Measurements from ENCODE around the gene ANKRD6.

The ANKRD6 gene

DNA sequence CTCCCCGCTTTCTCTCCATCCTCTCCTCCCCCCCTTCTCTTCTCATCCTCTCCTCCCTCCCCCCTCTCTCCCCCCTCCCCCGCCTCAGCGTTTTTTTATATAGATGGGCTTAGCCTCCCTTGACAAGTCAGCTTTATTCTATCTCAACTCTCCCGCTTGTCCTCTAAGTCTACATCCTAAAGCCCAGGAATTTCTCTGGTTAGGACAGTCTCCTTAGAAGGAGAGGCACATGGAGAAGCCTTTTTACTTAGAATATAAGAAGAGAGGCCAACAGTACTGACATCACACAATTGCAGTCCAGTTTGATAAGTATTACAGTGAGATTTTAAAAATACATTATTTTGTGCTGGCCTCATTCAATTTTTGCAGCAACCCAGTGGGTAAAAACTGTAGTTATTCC lies 122.1 kb downstream of the ANKRD6 start:
- Histone ChIP-seq H3K36me3 (ENCODE audit: control insufficient read depth, insufficient read depth, low read length) (no peaks in the 10 kb centered on the region), H3K27me3 (replicated peaks; ENCODE audit: control insufficient read depth, insufficient read depth, low read length) (peaks cover 1% of the 10 kb centered on the region; the same call in 1 of the 2 replicates), H3K4me3 (replicated peaks; ENCODE audit: low read depth, low read length) (no peak overlapping the region)
- no peak for DNase-seq (ENCODE audit: extremely low read depth, insufficient read length)
- TF ChIP-seq, protein P1, sequence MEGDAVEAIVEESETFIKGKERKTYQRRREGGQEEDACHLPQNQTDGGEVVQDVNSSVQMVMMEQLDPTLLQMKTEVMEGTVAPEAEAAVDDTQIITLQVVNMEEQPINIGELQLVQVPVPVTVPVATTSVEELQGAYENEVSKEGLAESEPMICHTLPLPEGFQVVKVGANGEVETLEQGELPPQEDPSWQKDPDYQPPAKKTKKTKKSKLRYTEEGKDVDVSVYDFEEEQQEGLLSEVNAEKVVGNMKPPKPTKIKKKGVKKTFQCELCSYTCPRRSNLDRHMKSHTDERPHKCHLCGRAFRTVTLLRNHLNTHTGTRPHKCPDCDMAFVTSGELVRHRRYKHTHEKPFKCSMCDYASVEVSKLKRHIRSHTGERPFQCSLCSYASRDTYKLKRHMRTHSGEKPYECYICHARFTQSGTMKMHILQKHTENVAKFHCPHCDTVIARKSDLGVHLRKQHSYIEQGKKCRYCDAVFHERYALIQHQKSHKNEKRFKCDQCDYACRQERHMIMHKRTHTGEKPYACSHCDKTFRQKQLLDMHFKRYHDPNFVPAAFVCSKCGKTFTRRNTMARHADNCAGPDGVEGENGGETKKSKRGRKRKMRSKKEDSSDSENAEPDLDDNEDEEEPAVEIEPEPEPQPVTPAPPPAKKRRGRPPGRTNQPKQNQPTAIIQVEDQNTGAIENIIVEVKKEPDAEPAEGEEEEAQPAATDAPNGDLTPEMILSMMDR (IDR thresholded peaks at IDR 0.05; ENCODE audit: insufficient read depth, low read length, poor library complexity, severe bottlenecking) = no peak

DNA sequence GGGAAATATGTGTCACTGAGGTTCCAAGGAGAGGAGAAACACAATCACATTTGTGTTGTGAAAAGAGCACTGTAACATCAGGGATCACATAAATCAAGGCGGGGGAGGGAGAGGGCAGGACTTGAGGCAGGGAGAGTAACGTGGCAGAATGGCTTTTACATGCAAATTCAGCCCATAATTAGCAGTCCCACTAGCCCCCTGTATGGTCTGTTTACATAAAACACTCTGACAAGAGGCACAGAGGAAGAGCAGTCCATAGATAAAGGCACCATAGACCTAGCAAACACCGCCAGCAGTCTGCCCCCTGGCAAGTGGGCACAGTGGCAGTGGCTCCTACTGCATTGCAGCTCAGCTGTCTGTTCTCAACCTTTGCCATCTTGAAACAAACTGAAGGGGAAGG lies 122.9 kb downstream of the ANKRD6 start:
- Histone ChIP-seq H3K4me3 (replicated peaks; ENCODE audit: low read depth, low read length) (no peak overlapping the region), H3K27me3 (replicated peaks; ENCODE audit: control insufficient read depth, insufficient read depth, low read length) (peaks cover 1% of the 10 kb centered on the region; the same call in 1 of the 2 replicates), H3K36me3 (ENCODE audit: control insufficient read depth, insufficient read depth, low read length) (no peaks in the 10 kb centered on the region)
- TF ChIP-seq, protein P1 (IDR thresholded peaks at IDR 0.05; ENCODE audit: insufficient read depth, low read length, poor library complexity, severe bottlenecking) = no peak
- no peak for DNase-seq (ENCODE audit: extremely low read depth, insufficient read length)

DNA sequence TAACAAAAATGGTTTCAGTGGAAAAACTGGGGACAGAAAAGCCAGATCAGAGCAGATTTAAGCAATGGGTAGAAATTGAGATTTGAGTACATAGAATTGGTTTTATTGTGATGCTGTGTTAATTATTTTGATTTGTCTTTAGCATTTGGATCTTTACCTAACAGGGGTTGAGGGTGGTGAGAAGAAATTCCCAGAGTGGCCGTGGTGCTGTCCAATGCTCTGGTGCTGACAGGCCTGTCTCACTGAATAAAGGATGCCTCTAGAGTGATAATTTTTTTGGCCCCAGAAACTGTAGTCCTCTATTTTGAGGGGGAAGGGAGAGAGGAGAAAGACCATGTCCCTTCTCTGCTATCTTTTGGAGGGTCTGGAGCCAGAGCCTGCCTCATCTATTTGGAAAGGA lies 126.5 kb downstream of the ANKRD6 start:
- no peaks in the 10 kb centered on the region for H3K36me3 ChIP-seq (ENCODE audit: control insufficient read depth, insufficient read depth, low read length)
- DNase-seq (ENCODE audit: extremely low read depth, insufficient read length) = no peak
- no peaks in the 10 kb centered on the region for H3K27me3 ChIP-seq (replicated peaks; ENCODE audit: control insufficient read depth, insufficient read depth, low read length)
- TF ChIP-seq, protein P1 (IDR thresholded peaks at IDR 0.05; ENCODE audit: insufficient read depth, low read length, poor library complexity, severe bottlenecking) = no peak
- no peak overlapping the region for H3K4me3 ChIP-seq (replicated peaks; ENCODE audit: low read depth, low read length)

DNA sequence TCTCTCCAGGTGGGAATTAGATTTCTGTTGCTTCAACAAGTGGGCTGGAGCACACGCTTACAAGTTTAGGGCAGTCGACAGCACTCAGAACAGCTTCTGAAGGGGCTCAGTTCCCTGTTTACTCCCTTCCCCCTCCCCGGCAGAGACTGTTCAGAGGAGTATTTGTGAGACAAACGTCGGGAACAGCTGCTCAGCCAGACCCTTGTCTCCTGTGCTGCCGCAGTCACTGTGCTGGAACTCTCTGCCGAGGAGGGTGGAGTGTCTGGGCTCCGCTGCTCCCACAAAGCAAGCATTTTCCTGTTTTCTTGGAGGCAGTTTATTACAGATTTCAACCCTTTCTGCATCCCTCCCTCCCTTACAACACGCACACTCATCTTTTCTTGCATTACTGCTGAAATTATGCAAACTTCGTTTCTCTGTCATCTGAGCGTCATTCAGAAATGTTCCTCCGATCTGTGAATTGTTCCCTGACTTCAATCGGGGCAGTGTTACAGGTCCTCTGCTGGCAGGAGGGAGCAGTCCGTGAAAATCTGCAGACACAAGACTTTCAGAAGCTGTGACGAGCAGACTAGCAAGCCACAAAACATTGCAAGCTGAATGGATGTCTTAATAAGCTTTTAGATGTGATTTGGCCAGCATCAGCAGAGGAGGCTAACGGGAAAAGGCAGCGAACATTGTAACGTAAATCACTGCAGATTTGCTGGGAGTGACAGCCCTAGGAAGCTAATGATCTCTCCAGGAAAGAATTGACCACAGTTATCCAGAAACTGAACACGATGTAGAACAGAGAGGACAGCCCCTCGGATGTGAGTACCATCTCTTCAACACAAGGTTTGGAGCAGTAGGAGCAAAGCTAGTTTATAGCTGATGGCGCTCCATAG lies 129.4 kb downstream of the ANKRD6 start:
- H3K36me3 ChIP-seq (ENCODE audit: control insufficient read depth, insufficient read depth, low read length) = no peaks in the 10 kb centered on the region
- no peak overlapping the region for H3K4me3 ChIP-seq (replicated peaks; ENCODE audit: low read depth, low read length)
- TF ChIP-seq, protein P1 (IDR thresholded peaks at IDR 0.05; ENCODE audit: insufficient read depth, low read length, poor library complexity, severe bottlenecking) = no peak
- H3K27me3 ChIP-seq (replicated peaks; ENCODE audit: control insufficient read depth, insufficient read depth, low read length) = no peaks in the 10 kb centered on the region
- DNase-seq (ENCODE audit: extremely low read depth, insufficient read length) = no peak

DNA sequence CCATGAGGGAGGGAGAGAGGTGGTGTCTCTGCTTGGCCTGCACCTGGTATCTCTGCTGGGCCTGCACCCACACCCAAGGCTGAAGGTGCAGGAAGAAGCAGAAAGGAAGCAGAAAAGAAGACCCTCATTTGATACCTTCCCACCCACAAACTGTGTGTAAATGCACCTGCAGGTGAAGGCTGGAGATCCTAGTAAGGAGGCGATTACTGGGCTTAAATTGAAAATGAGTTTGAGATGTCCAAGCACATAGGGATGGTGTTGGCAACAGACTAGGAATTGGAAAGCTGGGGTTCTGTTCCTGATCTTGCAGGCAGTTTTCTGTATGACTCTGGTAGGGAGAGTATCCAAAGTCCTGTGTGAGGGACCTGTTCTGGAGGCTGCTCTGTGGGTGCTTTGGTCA lies 130.9 kb downstream of the ANKRD6 start:
- Histone ChIP-seq H3K36me3 (ENCODE audit: control insufficient read depth, insufficient read depth, low read length) (no peaks in the 10 kb centered on the region), H3K27me3 (replicated peaks; ENCODE audit: control insufficient read depth, insufficient read depth, low read length) (no peaks in the 10 kb centered on the region), H3K4me3 (replicated peaks; ENCODE audit: low read depth, low read length) (no peak overlapping the region)
- TF ChIP-seq, protein P1 (IDR thresholded peaks at IDR 0.05; ENCODE audit: insufficient read depth, low read length, poor library complexity, severe bottlenecking) = no peak
- DNase-seq (ENCODE audit: extremely low read depth, insufficient read length) = no peak
